ENCODE results near the gene PLG. TPM values are rescaled to one million over a fixed set of nuclear protein-coding genes. Genes with fewer than 3 reads are reported as not detected.
"Not testable (repeated sequence)": the region's sequence is repeated elsewhere in the genome, so short reads cannot be mapped to it uniquely, and the experiment has no call there.

Gene PLG
- 0.57 TPM for total RNA-seq (2021; ENCODE audit: unreplicated experiment)
- polyA plus RNA-seq (2012; ENCODE audit: insufficient read length): not detected
- Bru-seq, nascent RNA: not detected
- percentile 2 among the genes with signal in this experiment for BruChase-seq, experiment 1, labeled RNA remaining after a 2-hour chase
- BruChase-seq, experiment 2, labeled RNA remaining after a 6-hour chase: not detected
- long read RNA-seq: 0 reads

- intact Hi-C loops (cut with micrococcal nuclease; ENCODE audit: unreplicated experiment); BruUV-seq (replicated peaks); DNase-seq (ENCODE audit: low read depth, low spot score); CTCF ChIA-PET; H3K36me3 ChIP-seq (ENCODE audit: control insufficient read depth, insufficient read depth, low read length); in situ Hi-C loops (cut with HindIII; ENCODE audit: low pct_unique_long_range_greater_than_20kb, low sequenced_read_pairs); H3K27me3 ChIP-seq (ENCODE audit: control insufficient read depth, insufficient read depth, low read length); H3K9me3 ChIP-seq (ENCODE audit: control insufficient read depth, insufficient read depth, low read depth, low read length); POLR2A ChIA-PET; H3K27ac ChIP-seq (ENCODE audit: low read length); ATAC-seq; H3K4me3 ChIP-seq (ENCODE audit: low read depth in 2 of 2, low read length in 2 of 2); H3K4me1 ChIP-seq (ENCODE audit: control insufficient read depth, insufficient read depth, low read length): not testable (repeated sequence)
Observed at GRCh38 chr6:160701918-160702680, at the start of gene PLG. PLG (plus strand) TSS chr6:160702244; CDS start chr6:160702305, 61 bp downstream.

- intact Hi-C loops (cut with micrococcal nuclease; ENCODE audit: unreplicated experiment): no loop called here
- no peak for TF ChIP-seq SIN3A (IDR thresholded peaks at IDR 0.05; ENCODE audit: borderline replicate concordance, insufficient read depth, low read depth, low read length)
- TF ChIP-seq CTCF (IDR thresholded peaks at IDR 0.05): no peak
- no peak for TF ChIP-seq REST (IDR thresholded peaks at IDR 0.05; ENCODE audit: insufficient read depth in 1 of 2, low read depth in 2 of 2, low read length in 1 of 2)
- TF ChIP-seq TCF7L2 (IDR thresholded peaks at IDR 0.05; ENCODE audit: low read depth, low read length): no peak
- no peak for TF ChIP-seq POLR2AphosphoS5 (IDR thresholded peaks at IDR 0.05; ENCODE audit: low read depth, low read length)
- Histone ChIP-seq H3K4me1 (ENCODE audit: control insufficient read depth, insufficient read depth, low read length) (no peaks in the 10 kb centered on the region), H3K27me3 (ENCODE audit: control insufficient read depth, insufficient read depth, low read length) (no peaks in the 10 kb centered on the region; the same call in 1 of the 2 replicates), H3K27ac (ENCODE audit: low read length) (no peak overlapping the region), H3K36me3 (ENCODE audit: control insufficient read depth, insufficient read depth, low read length) (no peaks in the 10 kb centered on the region), H3K9me3 (ENCODE audit: control insufficient read depth, insufficient read depth, low read depth, low read length) (no peaks in the 10 kb centered on the region), H3K4me3 (ENCODE audit: low read depth in 2 of 2, low read length in 2 of 2) (no peak overlapping the region)
- in situ Hi-C loops (cut with HindIII; ENCODE audit: low pct_unique_long_range_greater_than_20kb, low sequenced_read_pairs): no loop called here
- ChIA-PET CTCF (no interaction called here), POLR2A (no interaction called here)
- ATAC-seq (no peak), DNase-seq (ENCODE audit: low read depth, low spot score) (no peak)
- no TSS peak for BruUV-seq (replicated peaks)
Observed at GRCh38 chr6:160659562-160659961, 42.5 kb upstream of the PLG start.

- in situ Hi-C loops (cut with HindIII; ENCODE audit: low pct_unique_long_range_greater_than_20kb, low sequenced_read_pairs): no loop called here
- TF ChIP-seq SIN3A (IDR thresholded peaks at IDR 0.05; ENCODE audit: borderline replicate concordance, insufficient read depth, low read depth, low read length): no peak
- TF ChIP-seq REST (IDR thresholded peaks at IDR 0.05; ENCODE audit: insufficient read depth in 1 of 2, low read depth in 2 of 2, low read length in 1 of 2): no peak
- no peak for TF ChIP-seq POLR2AphosphoS5 (IDR thresholded peaks at IDR 0.05; ENCODE audit: low read depth, low read length)
- TF ChIP-seq TCF7L2 (IDR thresholded peaks at IDR 0.05; ENCODE audit: low read depth, low read length): no peak
- no peak for TF ChIP-seq CTCF (IDR thresholded peaks at IDR 0.05)
- no TSS peak for BruUV-seq (replicated peaks)
- no peaks in the 10 kb centered on the region for H3K9me3 ChIP-seq (ENCODE audit: control insufficient read depth, insufficient read depth, low read depth, low read length)
- no peaks in the 10 kb centered on the region for H3K4me1 ChIP-seq (ENCODE audit: control insufficient read depth, insufficient read depth, low read length)
- H3K27ac ChIP-seq (ENCODE audit: low read length): no peak overlapping the region
- no peak overlapping the region for H3K4me3 ChIP-seq (ENCODE audit: low read depth in 2 of 2, low read length in 2 of 2)
- ChIA-PET CTCF (no interaction called here), POLR2A (no interaction called here)
- DNase-seq (ENCODE audit: low read depth, low spot score): no peak
- no peak for ATAC-seq
- intact Hi-C loops (cut with micrococcal nuclease; ENCODE audit: unreplicated experiment): no loop called here
- H3K27me3 ChIP-seq (ENCODE audit: control insufficient read depth, insufficient read depth, low read length): no peaks in the 10 kb centered on the region; the same call in 1 of the 2 replicates
- H3K36me3 ChIP-seq (ENCODE audit: control insufficient read depth, insufficient read depth, low read length): no peaks in the 10 kb centered on the region
Observed at GRCh38 chr6:160661216-160661615, 40.8 kb upstream of the PLG start.

Data from Panc1 (cell line).